Measurements from ENCODE around the gene BIRC5. TPM values are rescaled to one million over a fixed set of nuclear protein-coding genes. Genes with fewer than 3 reads are reported as not detected.

The BIRC5 gene
- total RNA-seq, 1 donor from 2014 or later: 22.0 TPM

DNA sequence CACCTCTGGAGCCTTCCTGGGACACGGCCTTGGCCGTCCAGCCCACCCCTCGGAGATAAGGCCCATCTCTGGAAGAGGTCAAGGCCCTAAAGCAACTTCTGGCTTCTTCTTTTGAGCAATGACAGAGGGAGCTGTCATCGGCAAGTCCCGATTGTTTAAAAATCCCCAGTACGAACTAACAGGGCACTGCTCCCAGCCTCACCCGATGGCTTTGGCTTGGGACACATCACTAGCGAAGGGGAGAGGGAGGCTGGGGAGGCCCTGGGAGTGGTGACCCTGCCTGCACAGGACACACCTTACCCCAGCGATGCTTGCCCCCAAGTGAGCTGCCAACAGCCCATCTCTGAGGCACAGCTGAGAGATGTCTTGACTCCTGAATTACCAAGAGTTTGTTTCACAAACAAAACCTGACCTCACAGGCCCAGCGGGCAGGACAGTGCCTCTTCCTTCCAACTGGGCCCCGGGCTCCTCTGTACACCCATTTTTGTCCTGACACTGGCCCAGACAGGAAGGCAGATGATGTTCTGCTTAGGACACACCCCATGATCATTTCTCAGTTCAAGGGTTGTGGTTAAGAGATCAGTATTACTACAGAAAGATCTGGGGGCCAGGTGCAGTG, 40.8 kb upstream of the BIRC5 start:
- peaks cover 10% of the 10 kb centered on the region for H3K4me1 Mint-ChIP-seq (ENCODE audit: unreplicated experiment)
- H3K9me3 Mint-ChIP-seq (ENCODE audit: unreplicated experiment): no peaks in the 10 kb centered on the region
- peaks cover 5% of the 10 kb centered on the region for H3K27me3 Mint-ChIP-seq (ENCODE audit: unreplicated experiment)
- H3K27ac Mint-ChIP-seq (ENCODE audit: unreplicated experiment): no peak overlapping the region
- peaks cover 15% of the 10 kb centered on the region for H3K36me3 Mint-ChIP-seq (ENCODE audit: low read depth, unreplicated experiment)
- no peak for DNase-seq (ENCODE audit: low spot score)
- TF ChIP-seq, protein P1, sequence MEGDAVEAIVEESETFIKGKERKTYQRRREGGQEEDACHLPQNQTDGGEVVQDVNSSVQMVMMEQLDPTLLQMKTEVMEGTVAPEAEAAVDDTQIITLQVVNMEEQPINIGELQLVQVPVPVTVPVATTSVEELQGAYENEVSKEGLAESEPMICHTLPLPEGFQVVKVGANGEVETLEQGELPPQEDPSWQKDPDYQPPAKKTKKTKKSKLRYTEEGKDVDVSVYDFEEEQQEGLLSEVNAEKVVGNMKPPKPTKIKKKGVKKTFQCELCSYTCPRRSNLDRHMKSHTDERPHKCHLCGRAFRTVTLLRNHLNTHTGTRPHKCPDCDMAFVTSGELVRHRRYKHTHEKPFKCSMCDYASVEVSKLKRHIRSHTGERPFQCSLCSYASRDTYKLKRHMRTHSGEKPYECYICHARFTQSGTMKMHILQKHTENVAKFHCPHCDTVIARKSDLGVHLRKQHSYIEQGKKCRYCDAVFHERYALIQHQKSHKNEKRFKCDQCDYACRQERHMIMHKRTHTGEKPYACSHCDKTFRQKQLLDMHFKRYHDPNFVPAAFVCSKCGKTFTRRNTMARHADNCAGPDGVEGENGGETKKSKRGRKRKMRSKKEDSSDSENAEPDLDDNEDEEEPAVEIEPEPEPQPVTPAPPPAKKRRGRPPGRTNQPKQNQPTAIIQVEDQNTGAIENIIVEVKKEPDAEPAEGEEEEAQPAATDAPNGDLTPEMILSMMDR (IDR thresholded peaks at IDR 0.05; ENCODE audit: unreplicated experiment): no peak
- H3K4me3 Mint-ChIP-seq (ENCODE audit: unreplicated experiment): peak overlapping the region; percentile 67

DNA sequence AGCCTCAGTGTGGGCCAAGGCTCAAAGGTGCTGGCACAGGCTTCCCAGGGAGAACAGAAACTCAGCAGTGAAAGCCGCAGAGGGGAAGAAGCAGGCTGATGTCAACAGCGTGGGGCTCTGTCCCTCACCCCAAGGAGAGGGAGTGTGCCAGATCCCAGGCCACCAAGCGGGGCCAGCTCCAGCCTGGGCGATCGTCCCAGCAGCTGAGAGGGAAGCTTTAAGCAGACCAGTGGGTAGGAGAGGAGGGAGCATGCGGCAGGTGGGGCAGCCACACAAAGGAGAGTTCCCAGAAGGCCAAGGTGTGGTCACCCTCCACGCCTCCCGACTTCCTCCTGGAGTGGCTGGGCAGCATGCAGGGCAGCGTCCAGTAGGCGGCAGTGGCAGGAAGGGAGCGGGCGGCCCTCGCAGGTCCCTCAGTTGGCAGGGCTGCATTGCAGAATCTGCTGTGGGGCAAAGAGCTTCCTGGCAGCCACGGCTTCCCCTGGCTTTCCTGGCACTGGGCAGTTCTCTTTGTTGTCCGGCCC, 39.6 kb upstream of the BIRC5 start:
- H3K4me1 Mint-ChIP-seq (ENCODE audit: unreplicated experiment): peaks cover 10% of the 10 kb centered on the region
- no peaks in the 10 kb centered on the region for H3K9me3 Mint-ChIP-seq (ENCODE audit: unreplicated experiment)
- H3K4me3 Mint-ChIP-seq (ENCODE audit: unreplicated experiment): no peak overlapping the region
- H3K36me3 Mint-ChIP-seq (ENCODE audit: low read depth, unreplicated experiment): peaks cover 15% of the 10 kb centered on the region
- TF ChIP-seq, protein P1 (IDR thresholded peaks at IDR 0.05; ENCODE audit: unreplicated experiment): no peak
- no peak overlapping the region for H3K27ac Mint-ChIP-seq (ENCODE audit: unreplicated experiment)
- DNase-seq (ENCODE audit: low spot score): no peak
- H3K27me3 Mint-ChIP-seq (ENCODE audit: unreplicated experiment): peaks cover 5% of the 10 kb centered on the region

DNA sequence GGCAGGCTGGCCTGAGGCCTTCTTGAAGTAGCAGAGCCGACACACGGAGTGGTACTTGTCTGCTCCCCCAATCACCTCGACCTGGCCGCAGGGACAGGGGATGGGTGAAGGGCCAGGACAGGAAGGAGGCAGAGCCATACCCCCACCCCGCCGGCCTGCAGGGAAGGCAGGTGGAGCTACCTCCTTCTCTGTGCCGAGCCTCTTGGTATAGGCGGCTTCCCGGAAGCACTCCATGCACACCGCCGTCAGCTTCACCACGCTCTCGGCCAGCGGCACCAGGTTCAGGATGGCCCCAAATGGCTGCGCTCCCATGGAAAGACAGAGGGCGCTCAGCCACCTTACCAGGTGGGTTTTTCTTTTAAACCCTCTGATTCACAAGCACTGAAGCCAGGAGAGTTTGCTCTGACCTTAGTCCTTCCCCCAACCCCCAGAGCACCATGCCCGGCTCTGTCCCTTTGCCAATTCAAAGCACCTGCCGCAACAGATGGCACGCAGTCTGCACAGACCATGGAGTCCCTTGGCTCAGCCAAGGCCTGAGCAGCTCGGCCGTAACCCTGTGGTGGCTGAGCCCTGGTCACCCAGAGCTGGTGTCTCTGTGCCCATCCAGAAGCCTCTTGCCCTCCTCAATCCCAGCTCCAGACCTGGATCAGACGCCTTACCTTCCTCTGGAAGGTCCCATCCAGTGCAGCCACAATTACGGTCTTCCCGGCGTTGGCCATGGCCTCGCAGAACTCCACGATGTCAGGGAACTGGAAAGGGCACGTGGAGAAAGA, 39.0 kb upstream of the BIRC5 start:
- no peak overlapping the region for H3K4me3 Mint-ChIP-seq (ENCODE audit: unreplicated experiment)
- H3K27ac Mint-ChIP-seq (ENCODE audit: unreplicated experiment): no peak overlapping the region
- H3K9me3 Mint-ChIP-seq (ENCODE audit: unreplicated experiment): no peaks in the 10 kb centered on the region
- TF ChIP-seq, protein P1 (IDR thresholded peaks at IDR 0.05; ENCODE audit: unreplicated experiment): peak; percentile 17
- H3K27me3 Mint-ChIP-seq (ENCODE audit: unreplicated experiment): peaks cover 5% of the 10 kb centered on the region
- peaks cover 10% of the 10 kb centered on the region for H3K4me1 Mint-ChIP-seq (ENCODE audit: unreplicated experiment)
- no peak for DNase-seq (ENCODE audit: low spot score)
- H3K36me3 Mint-ChIP-seq (ENCODE audit: low read depth, unreplicated experiment): peaks cover 15% of the 10 kb centered on the region

DNA sequence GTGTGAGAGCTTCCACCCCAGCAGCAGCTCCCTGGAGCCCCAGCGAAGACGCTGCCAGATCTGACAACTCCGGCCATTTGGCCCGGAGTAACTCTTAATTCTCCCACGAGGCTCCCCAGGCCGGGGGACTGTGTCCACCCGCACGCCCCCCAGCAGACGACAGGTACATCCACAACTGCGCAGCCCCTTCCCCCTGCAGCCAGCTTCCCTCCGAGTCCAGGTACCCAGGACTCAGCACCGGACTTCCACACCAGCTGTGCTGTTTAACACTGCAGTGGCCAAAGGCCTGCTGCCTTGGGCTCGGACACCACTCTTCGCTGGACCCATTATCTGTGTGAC, 38.4 kb upstream of the BIRC5 start:
- TF ChIP-seq, protein P1 (IDR thresholded peaks at IDR 0.05; ENCODE audit: unreplicated experiment): no peak
- no peak overlapping the region for H3K4me3 Mint-ChIP-seq (ENCODE audit: unreplicated experiment)
- H3K4me1 Mint-ChIP-seq (ENCODE audit: unreplicated experiment): peaks cover 10% of the 10 kb centered on the region
- no peak for DNase-seq (ENCODE audit: low spot score)
- H3K27me3 Mint-ChIP-seq (ENCODE audit: unreplicated experiment): peaks cover 5% of the 10 kb centered on the region
- H3K9me3 Mint-ChIP-seq (ENCODE audit: unreplicated experiment): no peaks in the 10 kb centered on the region
- peaks cover 19% of the 10 kb centered on the region for H3K36me3 Mint-ChIP-seq (ENCODE audit: low read depth, unreplicated experiment)
- no peak overlapping the region for H3K27ac Mint-ChIP-seq (ENCODE audit: unreplicated experiment)

DNA sequence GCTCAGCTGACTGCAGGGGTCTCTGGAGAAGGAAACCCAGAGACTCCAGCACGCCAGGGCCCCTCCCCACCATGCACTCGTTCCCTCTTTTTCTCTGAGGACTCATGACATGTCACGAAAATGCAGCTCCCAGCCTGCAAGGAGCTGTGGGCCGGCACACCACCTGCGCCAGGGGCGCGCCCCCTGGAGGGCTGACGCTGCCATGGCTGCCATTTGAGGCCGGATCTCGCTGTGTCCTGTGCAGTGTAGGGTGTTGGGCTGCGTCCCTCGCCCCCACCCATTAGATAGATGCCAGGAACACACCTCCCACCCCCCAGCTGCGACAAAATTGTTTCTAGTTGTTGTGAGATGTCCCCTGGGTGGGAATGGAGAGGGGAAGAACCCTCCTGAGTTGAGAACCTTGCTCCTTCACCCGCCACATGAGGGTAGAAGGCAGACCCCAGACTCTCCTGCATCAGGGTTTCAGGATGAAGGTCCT, 37.5 kb upstream of the BIRC5 start:
- Mint-ChIP-seq H3K9me3 (ENCODE audit: unreplicated experiment) (no peaks in the 10 kb centered on the region), H3K4me1 (ENCODE audit: unreplicated experiment) (peaks cover 7% of the 10 kb centered on the region), H3K4me3 (ENCODE audit: unreplicated experiment) (no peak overlapping the region), H3K36me3 (ENCODE audit: low read depth, unreplicated experiment) (peaks cover 20% of the 10 kb centered on the region), H3K27me3 (ENCODE audit: unreplicated experiment) (peaks cover 6% of the 10 kb centered on the region), H3K27ac (ENCODE audit: unreplicated experiment) (no peak overlapping the region)
- peak; percentile 85 for DNase-seq (ENCODE audit: low spot score)
- TF ChIP-seq, protein P1 (IDR thresholded peaks at IDR 0.05; ENCODE audit: unreplicated experiment): peak; percentile 88

Measured in endothelial cell (in vitro differentiated cells).